Epidermal melanocyte (primary cell): ENCODE results near the gene EVL.

Experiments
- DNase-seq: peaks from one replicate; pipeline ENCODE4 v3.0.0; 2011; ENCODE audit warnings: low spot score; ENCODE audit not compliant: insufficient read length

EVL gene

DNA sequence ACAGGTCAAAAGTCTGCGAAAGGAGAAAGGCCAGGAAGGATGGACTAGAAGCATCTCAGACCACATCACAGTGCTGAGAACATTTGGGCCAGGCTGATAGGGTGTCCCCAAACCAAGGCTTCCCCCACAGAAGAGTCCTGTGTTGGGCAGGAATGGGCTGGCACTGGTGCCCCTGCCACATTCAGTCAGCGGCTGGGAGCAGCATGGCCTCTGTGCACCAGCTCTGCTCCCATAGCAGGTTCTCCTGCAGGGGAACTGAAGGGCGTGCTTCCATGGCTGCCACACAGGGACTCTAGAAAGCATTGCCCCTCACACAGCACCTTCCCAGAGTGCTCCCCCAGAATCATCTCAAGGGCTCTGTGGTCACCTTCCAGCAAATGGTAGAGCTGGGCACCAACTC, 17.5 kb downstream of the EVL start:
- no peak for DNase-seq

DNA sequence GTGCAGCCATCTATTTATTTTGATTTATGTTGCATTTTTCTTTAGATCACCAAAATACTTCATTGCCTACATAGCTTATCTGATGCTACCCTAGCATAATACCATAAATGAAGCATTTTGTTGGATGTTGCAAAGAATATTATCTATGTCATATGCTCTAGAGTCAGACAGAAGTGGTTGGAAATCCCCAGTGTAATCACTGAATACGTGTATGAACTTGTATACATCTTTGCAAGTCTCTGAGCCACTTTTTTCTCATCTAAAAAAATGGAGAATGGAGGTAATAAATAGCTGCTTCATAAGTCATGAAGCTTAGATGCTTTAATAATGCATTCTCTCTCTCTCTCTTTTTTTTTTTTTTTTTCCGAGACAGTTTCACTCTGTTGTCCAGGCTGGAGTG, 18.5 kb downstream of the EVL start:
- no peak for DNase-seq

DNA sequence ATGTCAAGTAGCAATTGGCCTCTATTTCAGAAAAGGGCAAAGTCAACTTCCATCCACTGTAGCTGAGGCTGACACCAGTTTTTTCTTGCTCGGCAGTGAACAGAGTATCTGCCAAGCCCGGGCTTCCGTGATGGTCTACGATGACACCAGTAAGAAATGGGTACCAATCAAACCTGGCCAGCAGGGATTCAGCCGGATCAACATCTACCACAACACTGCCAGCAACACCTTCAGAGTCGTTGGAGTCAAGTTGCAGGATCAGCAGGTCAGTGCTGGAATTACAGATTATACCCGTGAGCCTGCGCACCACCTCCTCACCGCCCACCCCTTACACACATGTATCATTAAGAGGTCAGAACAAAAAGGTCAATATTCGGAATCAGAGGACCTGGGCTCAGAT, 19.4 kb downstream of the EVL start:
- no peak for DNase-seq

DNA sequence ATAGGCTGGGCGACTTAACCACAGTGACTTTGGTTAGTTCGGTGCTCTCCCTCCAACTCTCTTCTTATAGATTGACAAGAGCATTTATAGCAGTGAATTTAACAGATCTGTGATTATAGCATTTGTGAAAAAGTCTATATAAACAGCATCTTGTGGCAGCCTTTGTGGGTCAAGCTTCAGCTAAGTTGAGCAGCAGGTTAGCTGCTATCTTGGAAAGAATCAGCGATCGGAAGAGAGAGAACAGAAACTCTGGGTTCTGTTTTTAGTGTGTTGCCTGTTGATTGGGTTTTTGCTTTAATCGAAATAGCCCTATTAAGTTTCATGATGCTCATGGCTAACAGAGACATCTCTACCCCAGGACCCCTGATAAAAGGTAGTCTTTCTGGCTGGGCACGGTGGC, 20.2 kb downstream of the EVL start:
- no peak for DNase-seq

DNA sequence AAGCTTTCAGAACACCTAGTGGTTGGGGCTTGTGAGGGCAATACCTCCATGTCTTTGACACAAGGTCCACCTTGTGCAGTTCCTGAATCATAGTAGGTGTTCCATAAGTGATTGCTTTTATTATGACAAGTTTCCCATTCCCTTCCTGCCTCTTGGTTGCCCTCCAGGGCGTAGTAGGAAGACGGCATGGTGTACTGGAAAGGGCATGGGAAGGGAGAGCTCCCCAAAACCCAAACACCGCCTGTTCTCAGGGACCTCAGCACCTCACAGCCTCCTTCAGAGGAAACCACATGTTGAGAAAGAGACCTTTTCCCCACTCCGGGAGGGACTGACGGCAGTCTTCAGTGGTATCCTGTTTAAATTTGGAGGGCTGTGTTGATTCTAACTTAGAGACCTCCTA, 21.1 kb downstream of the EVL start:
- no peak for DNase-seq

DNA sequence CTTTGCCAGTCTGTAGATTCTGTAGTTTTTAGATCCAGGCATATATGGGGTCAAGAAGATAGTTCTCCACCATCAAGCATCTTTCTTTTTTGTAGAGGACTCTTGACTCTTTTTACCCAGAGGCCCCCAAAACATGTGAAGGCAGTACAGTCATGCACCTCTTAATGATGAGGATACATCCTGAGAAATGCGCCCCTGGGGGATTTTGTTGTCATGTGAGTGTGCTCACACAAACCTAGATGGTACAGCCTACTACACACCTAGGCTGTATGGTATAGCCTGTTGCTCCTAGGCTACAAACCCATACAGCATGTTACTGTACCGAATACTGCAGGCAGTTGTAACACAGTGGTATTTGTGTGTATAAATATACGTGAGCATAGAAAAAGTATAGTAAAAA, 23.0 kb downstream of the EVL start:
- no peak for DNase-seq

DNA sequence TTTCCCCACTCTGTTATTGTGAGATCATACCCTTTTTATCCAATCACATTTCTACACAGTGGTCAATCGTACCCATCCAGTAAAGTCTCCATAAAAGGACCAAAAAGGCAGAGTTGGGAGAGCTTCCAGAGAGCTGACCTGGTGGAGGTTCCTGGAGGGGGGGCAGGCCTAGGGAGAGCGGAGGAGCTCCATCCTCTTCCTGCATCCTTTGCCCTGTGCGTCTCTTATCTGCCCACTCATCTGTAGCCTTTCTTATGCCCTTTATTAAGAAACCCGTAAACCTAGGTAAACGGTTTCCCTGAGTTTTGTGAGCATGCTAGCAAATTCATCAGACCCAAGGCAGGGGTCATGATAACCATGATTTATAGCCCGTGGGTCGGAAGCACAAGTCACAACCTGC, 26.2 kb downstream of the EVL start:
- DNase-seq: no peak

DNA sequence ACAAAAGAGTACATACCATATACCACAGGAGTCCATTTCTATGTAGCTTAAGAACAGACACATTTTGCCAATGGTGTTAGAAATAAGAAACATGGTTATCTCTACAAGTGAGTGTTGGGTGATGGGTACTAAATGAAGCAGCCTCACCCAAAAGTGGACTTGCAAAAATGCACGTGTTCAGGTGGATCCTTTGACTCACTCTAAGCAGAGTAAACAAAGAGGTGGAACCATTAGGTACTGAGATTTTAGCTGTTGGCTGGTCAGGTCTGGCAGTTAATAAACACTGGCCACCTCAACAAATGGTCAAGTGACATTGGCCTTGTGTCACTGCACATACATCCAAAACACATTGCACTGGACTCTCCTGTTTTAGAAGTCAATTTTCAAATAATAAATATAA, 27.6 kb downstream of the EVL start:
- no peak for DNase-seq

DNA sequence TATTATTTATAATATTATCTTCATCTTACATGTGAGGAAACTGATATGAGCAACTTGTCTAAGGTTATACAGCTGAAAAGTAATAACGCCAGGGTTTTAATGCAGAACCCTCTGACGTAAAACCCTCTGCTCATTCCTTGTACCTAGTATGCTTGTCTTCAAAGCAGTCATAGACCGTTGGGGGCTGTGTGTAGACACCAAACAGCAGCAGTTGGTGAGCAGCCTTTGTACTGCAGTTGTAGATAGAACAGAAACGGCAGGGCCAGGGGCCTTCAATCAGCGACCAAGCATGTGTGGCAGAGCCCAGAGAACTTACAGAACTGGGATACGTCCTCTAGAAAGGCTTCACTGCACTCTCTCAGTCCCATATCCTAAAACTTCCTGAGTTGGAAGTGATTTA, 28.1 kb downstream of the EVL start:
- no peak for DNase-seq

DNA sequence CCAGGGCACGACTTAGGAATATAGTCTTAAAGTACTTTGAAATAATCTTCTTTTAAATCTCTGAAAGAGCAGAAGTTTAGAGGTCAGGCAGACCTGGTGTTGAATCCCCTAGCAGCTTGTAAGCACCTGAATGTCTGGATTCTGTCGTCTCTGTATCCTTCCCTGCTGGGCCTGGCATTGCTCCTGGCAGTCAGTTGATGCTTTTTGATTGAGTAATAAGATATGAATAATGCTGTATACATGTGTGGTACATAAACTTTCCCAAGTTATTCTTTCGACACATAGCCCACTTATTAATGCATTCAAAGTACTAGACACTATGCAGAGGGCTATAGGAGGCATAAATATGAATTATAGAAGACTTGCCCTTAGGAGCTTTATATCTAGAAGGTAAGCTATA, 31.4 kb downstream of the EVL start:
- no peak for DNase-seq

DNA sequence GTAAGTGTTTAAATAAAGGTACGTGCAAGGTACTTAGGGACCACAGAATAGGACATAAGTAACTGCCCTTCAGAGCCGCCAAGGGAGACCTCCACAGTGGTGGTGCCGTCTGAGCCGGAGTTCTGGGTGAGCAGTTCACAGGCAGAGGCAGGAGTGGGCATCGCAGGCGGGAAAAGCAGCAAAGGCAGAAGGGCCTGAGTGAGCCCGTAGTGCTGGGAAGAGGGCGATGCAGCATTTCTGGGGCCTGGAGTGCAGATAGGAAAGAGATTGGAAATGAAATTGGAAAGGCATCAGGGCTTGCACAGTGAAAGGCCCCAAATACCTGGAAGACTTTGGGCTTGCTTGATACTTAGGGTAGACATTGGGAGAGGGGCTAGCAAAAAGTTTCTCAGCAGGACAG, 32.9 kb downstream of the EVL start:
- no peak for DNase-seq

DNA sequence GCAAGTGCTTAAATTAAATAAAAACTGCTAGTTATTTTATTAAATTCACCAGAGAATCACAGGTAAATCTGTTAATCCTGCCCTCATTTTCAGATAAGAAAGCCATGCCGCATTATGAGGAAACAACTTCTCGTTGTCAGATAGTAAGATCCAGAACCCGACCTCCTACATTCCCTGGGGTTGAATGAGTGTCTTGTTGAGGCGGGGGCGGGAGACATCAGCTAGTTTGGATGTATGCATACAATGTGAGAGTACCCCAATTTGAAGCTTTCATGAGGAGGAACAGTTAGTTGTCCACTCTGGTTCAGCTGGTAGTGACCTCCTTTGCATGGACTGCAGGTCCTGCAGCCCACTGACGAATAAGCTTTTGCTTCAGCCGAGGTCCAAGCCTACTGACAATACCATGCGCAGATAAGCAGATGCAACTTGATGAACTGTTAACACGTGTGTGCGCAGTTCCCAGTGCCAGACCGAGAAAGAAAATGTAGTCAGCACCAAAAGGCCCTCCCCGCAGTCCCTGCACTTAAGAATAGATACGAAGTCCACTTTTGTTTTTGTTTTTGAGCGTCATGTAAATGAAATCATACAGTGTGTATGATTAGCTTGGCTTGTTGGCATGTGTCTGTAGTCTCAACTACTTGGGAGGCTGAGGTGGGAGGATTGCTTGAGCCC, 34.9 kb downstream of the EVL start:
- no peak for DNase-seq

DNA sequence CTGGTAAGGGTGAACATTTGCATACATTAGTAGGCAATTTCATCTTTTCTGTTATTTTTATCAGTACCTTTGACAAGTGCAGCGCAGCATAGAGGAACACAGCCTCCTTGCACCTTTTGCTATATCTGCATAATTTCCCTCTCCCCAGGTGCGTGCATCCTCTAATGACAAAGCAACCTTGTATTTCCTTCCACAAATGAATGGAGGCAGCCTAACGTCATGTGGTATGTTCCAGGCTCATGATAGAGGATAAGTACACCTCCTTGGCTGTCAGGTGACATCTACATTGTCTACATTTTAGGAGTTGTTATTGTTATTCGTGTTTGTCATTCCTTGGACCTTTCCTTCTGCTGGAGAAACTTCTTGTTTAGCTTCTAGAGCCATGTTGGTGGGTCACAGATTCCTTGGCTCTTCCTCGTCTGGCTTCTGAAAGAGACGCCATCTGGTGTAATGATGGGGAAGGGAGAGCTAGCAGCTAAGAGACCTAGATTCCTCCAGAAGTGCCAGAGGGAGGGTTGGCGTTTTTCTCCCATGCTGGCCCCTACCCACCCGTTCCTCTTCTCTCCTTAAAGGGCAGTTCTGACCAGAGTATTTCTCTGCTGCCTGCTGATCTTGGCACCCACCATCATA, 37.0 kb downstream of the EVL start:
- no peak for DNase-seq

DNA sequence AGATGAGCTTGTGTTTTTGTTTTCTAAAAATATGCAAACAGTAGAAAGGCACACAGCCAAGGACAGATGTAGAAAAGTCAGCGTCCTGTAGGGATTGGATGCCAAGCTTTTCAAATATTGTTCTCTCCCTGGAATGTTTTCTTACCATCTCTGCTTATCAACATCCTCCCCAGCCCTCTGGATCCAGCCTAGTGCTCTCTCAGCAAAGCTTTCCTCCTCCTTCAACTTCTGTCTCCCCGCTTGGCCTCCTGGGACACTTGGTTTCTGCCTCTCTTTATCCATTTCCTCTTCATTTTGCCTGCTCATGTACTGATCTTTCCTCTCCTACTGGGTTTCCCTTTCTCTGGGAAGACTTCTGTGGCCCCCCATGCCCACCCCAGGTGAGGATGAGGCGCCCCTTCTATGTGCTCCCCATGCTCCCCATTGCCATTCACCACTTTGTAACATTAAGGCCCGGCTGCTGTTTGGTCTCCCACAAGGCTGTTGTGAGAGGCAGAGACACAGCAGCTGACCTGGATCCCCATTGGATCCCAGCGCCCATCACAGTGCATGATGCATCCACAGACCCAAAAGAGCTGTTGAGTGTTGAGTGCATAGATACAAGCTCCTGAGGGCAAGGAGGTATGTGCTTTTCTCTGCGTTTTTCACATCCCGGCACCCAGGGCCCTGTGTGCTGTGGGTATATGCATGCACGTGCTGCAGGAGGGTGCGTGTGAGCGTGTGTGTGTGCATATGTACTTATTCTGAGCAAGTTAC, 38.2 kb downstream of the EVL start:
- DNase-seq: no peak

DNA sequence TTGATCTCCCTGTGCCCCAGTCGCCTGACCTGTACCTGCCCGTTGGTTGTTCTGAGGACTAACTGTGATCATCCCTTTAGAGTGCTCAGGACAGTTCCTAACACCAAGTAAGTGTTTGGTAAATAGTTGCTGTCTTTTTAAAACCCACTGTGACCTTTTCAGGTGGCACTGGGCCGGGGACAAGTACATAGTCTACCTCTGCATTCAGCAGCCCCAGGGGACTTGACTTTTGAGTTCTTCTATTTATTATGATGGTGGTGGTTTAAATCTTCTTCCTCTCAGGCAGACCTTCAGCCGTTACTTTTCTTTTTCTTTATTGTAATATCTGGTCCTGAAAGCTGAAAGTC, 38.8 kb downstream of the EVL start:
- DNase-seq: no peak

DNA sequence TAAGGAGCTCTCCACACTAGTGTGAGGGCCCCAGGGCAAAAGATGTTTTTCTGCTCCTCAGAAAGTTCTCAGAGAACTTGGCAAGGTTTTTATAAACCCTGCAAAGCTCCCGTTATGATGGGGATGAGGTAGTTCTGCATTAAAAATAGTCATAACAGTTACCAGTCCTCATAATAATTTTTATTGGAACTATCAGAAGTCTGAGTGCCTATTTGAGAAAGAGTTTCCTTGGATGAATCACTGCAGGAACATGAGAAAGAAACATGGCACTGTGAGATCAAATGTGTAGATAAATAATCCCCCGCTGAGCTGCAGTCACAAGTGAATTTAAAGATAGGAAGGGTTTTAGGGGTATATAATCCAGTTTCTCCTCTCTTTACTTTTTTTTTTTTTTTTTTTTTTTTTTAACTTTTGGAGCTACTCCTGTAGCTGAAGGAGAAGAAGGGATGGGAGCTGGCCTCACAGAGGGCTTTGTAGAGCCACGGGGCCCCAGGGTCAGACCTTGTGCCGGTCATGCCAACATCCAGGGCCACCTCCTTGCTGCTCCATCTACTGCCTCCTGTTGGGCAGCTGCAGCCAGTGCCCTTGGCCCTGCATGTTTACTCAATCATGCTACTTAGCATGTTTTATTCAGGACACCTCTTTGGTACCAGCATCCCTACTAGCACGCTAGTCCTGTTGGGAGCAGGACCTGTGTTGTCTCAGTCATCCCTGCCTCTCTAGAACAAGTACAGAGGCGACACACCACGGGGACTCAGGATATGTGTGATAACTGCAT, 39.5 kb downstream of the EVL start:
- no peak for DNase-seq

DNA sequence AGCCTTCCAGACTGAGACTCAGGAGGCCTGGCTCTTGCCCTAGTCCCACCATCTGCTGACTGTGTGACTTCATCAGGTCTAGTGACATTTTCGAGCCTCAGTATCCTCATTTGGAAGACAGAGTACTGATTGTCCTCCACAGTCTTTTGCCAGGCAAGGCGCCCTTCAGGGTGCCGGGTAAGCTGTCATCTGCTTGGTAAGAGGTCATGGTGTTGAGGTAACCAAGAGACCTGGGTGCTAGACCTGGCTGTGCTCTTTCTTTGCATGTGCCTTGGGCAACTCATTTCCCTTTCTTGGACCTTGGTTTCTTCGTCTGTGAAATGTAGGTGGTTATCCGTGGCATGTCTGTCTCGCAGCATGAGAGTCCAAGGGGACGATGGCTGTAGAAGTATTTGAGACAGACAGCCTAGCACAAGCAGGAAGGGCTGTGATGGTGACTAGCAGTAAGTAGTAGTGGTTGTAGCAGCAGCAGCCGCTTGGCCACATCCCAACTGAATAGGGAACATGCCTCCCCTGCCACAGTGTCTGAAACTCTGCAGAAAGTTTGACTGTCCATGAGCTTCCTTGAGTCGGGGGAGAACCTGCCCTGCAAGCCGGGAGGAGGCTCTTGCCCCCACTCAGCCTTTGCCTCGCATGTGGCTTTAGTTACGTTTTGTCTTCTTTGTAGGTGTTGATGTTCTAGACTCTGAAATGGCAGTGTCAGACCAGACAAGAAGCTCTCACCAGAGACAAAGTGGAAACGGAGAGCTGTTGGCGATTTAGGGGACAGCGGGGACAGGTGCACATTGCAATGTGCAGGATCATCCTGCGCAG, 40.3 kb downstream of the EVL start:
- no peak for DNase-seq

DNA sequence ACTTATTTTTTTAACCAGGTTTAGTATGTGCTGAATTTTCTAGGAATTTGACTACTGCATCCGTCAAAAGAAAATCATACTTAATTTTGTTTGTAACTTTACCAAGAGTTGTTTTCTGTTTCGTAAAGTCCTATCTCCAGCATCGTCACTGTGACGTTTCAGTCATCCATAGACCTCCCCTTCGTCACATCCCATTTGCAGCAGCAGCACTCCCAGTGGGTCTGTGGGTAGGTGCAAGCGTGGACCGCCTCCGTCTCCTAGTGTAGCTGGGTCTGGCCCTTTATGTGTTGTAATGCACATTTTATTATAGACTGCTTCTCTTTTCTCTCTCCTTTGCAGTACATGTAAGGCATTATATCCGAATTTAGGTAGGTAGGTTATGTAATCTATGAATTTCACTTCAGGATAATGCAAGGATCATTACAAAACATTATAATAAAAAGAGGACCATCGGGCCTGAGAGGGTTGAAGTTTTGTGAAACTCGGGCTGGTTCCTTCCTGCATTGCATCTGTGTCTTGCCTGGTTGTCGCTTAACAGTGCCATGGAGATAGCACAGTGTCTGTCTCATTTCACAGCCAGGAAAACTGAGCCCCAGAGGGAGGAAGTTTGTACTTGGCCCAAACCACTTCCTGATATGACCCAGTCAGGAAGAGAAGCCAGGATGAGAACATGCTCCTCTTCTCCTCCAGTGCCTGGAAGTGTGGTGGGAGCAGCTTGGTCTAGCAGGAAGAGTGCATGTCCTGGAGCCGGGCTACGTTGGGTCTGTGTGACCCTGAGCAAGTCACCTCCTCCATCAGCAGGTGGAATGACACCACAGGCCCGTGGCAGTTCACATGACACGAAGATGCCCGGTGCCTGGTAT, 41.3 kb downstream of the EVL start:
- no peak for DNase-seq

DNA sequence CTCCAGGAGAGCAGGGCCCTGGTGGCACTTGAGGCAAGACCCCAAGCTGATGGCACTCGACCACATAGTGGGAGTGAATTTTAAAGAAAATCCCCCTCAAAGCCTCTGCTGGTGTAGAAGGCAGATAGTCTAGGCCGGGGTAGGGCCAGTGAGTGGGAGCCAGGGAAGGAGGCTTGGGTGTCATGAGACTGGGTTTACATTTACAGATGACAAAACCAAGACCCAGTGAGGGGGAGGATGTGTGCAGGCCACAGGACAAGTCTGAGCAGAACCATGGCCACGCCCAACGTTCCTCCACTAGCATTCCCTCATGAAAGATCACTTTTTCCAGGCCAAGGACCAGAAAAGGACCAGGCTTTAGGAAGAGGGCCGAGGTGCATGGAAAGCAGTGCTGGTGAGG, 42.0 kb downstream of the EVL start:
- no peak for DNase-seq

DNA sequence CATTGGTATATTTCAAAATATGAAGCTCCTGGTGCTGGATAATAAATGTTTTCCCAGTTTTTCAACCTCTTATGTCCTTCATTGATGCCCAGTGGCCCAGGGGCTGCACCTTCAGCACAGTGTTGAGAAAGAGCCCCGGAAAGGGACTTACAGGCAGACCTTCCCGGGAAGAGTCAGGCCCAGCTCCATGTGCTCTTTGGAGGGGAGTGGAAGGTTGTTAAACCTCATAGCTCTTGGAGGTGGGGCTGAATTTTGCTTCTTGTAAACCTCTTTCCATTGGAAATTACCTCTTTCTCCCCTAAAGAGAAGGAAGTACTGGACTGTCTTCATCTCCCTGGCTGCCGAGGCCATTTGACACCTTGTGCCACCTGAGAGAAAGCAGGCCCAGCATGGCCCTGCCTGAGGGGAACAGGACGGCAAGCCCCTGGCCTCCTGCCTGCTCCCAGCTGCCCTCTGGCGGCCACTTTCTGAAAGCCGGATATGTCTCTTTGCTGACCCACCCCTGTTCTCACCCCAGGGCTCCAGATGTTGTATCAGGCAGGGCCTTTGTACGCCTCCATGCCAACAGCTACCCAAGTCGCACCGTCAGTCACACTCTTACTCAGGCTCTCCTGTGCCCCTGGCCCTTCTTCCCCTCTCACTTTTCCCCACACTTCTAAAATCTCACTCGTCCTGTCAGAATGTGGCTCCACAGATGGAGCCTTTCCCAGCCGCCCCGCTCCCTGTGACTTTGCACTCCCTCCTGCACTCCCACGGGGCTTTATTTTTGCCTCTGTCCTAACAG, 43.0 kb downstream of the EVL start:
- peak; percentile 84 for DNase-seq
